Measurements from ENCODE around the gene TSHZ2.

DNA sequence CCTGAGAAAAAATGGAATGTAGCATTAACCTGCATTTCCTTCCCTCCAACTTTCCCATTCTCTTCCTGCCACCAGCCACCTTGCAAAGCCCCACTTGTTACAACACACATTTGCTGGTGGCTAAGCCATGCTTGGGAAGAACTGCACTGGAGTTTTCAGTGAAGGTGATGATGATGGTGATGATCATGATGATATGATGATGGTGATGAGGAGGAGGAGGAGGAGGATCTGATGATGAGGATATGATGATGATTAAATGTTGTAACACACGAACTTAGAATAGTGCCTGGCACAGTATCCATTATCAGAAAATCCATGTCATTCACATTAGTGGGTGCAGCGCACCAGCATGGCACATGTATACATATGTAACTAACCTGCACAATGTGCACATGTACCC is 297.2 kb downstream of the TSHZ2 start:
- TF ChIP-seq CTCF (IDR thresholded peaks at IDR 0.05) (no peak), POLR2A (IDR thresholded peaks at IDR 0.05) (no peak)

Measured in testis (tissue), 2 donors.